Activated B cell treated with CpG ODN at 0.5 μM for 24 hours (primary cell): ENCODE results near the gene GSG1L. TPM values are rescaled to one million over a fixed set of nuclear protein-coding genes. Genes with fewer than 3 reads are reported as not detected.

Experiments
- ATAC-seq: fragments of 200-7000 bp; cut with Tn5 transposase; one replicate; pipeline ENCODE4 v1.10.0; 2021; ENCODE audit warnings: low read depth, mild to moderate bottlenecking, moderate library complexity
- CTCF ChIA-PET: fragments of 350-600 bp; sonication (Branson Sonifier 250); formaldehyde crosslinking; loops from one replicate; lab custom pipeline; 2021; ENCODE audit warnings: antibody characterized with exemption; lab: Charles Lee
- POLR2A ChIA-PET: fragments of 350-600 bp; sonication (Branson Sonifier 250); formaldehyde crosslinking; loops from one replicate; lab custom pipeline; 2021; ENCODE audit warnings: antibody characterized with exemption; lab: Charles Lee
- DNase-seq: peaks from one replicate; pipeline ENCODE4 v3.0.0; 2022
- H3K27ac Mint-ChIP-seq: one replicate; pipeline ENCODE4 v1.8.0; 2020; ENCODE audit warnings: mixed read lengths
- H3K27me3 Mint-ChIP-seq: one replicate; pipeline ENCODE4 v1.8.0; 2021; ENCODE audit warnings: mixed read lengths
- H3K36me3 Mint-ChIP-seq: one replicate; pipeline ENCODE4 v1.8.0; 2021; ENCODE audit warnings: low read depth, mixed read lengths
- H3K4me1 Mint-ChIP-seq: one replicate; pipeline ENCODE4 v1.8.0; 2021; ENCODE audit warnings: mixed read lengths
- H3K4me3 Mint-ChIP-seq: one replicate; pipeline ENCODE4 v1.8.0; 2020; ENCODE audit warnings: mild to moderate bottlenecking, mixed read lengths
- H3K9me3 Mint-ChIP-seq: one replicate; pipeline ENCODE4 v1.8.0; 2020; ENCODE audit warnings: mixed read lengths
- CTCF ChIP-seq: fragments of 200-600 bp; IDR thresholded peaks from one replicate; pipeline ENCODE4 v1.8.0; 2022; ENCODE audit warnings: antibody characterized with exemption, mild to moderate bottlenecking
- intact Hi-C: fragments of 100-400 bp; cut with micrococcal nuclease; formaldehyde crosslinking; loops from one replicate; pipeline ENCODE4 v1.15.1; 2024
- total RNA-seq: library from RNA; stranded (reverse); gene quantifications from 2 replicates; pipeline ENCODE4 v1.2.3, GENCODE V29; 2022

The GSG1L gene
- total RNA-seq, 1 donor from 2014 or later: not detected

- CTCF ChIA-PET: no interaction called here
- intact Hi-C loops: no loop called here
These were observed 236.6 kb downstream of the GSG1L start for GRCh38 chr16:27826893-27827289.

GRCh38 chr16:27826081-27826892 is 237.2 kb downstream of the GSG1L start:
- no peak for TF ChIP-seq CTCF
- H3K27ac Mint-ChIP-seq: no peak overlapping the region
- ATAC-seq (no peak), DNase-seq (no peak)
- no peak overlapping the region for H3K4me3 Mint-ChIP-seq
- H3K36me3 Mint-ChIP-seq: no peaks in the 10 kb centered on the region
- no peaks in the 10 kb centered on the region for H3K4me1 Mint-ChIP-seq
- intact Hi-C loops: no loop called here
- CTCF ChIA-PET: no interaction called here
- H3K27me3 Mint-ChIP-seq: no peaks in the 10 kb centered on the region
- POLR2A ChIA-PET: no interaction called here
- peaks cover 9% of the 10 kb centered on the region for H3K9me3 Mint-ChIP-seq

More at GRCh38 chr16:27826893-27827289, 236.6 kb downstream of the GSG1L start:
- TF ChIP-seq CTCF: no peak
- H3K36me3 Mint-ChIP-seq: no peaks in the 10 kb centered on the region
- H3K4me1 Mint-ChIP-seq: no peaks in the 10 kb centered on the region
- no peak overlapping the region for H3K4me3 Mint-ChIP-seq
- DNase-seq (no peak), ATAC-seq (no peak)
- H3K27me3 Mint-ChIP-seq: no peaks in the 10 kb centered on the region
- no peak overlapping the region for H3K27ac Mint-ChIP-seq
- POLR2A ChIA-PET: no interaction called here
- peaks cover 10% of the 10 kb centered on the region for H3K9me3 Mint-ChIP-seq

GRCh38 chr16:27824786-27825185 is 238.7 kb downstream of the GSG1L start:
- no peak overlapping the region for H3K4me3 Mint-ChIP-seq
- TF ChIP-seq CTCF: no peak
- H3K9me3 Mint-ChIP-seq: peaks cover under 1% of the 10 kb centered on the region
- no peaks in the 10 kb centered on the region for H3K4me1 Mint-ChIP-seq
- no peaks in the 10 kb centered on the region for H3K36me3 Mint-ChIP-seq
- H3K27me3 Mint-ChIP-seq: no peaks in the 10 kb centered on the region
- intact Hi-C loops: no loop called here
- ATAC-seq (no peak), DNase-seq (no peak)
- ChIA-PET POLR2A (no interaction called here), CTCF (no interaction called here)
- no peak overlapping the region for H3K27ac Mint-ChIP-seq

- Mint-ChIP-seq H3K27me3 (peaks cover 2% of the 10 kb centered on the region), H3K4me1 (no peaks in the 10 kb centered on the region), H3K4me3 (no peak overlapping the region), H3K27ac (no peak overlapping the region), H3K9me3 (no peaks in the 10 kb centered on the region), H3K36me3 (no peaks in the 10 kb centered on the region)
- ChIA-PET POLR2A (no interaction called here), CTCF (no interaction called here)
- DNase-seq: no peak
- intact Hi-C loops: no loop called here
- ATAC-seq: no peak
- TF ChIP-seq CTCF: no peak
These were observed 239.5 kb downstream of the GSG1L start for GRCh38 chr16:27824006-27824405.

GRCh38 chr16:27823421-27823820 is 240.1 kb downstream of the GSG1L start:
- DNase-seq (no peak), ATAC-seq (no peak)
- Mint-ChIP-seq H3K36me3 (no peaks in the 10 kb centered on the region), H3K4me1 (no peaks in the 10 kb centered on the region), H3K27me3 (peaks cover 2% of the 10 kb centered on the region), H3K27ac (no peak overlapping the region), H3K9me3 (no peaks in the 10 kb centered on the region), H3K4me3 (no peak overlapping the region)
- ChIA-PET CTCF (no interaction called here), POLR2A (no interaction called here)
- intact Hi-C loops: no loop called here
- no peak for TF ChIP-seq CTCF
